ENCODE results near the gene TNFRSF21.
"Not testable (repeated sequence)": the region's sequence is repeated elsewhere in the genome, so short reads cannot be mapped to it uniquely, and the experiment has no call there.

TNFRSF21 gene

GRCh38 chr6:47286301-47286700 lies 23.4 kb downstream of the TNFRSF21 start:
- DNase-seq = no peak

- no peak for DNase-seq
Measured at GRCh38 chr6:47283993-47284392, 25.7 kb downstream of the TNFRSF21 start.

GRCh38 chr6:47278545-47278944 lies 31.2 kb downstream of the TNFRSF21 start:
- no peak for DNase-seq

DNA sequence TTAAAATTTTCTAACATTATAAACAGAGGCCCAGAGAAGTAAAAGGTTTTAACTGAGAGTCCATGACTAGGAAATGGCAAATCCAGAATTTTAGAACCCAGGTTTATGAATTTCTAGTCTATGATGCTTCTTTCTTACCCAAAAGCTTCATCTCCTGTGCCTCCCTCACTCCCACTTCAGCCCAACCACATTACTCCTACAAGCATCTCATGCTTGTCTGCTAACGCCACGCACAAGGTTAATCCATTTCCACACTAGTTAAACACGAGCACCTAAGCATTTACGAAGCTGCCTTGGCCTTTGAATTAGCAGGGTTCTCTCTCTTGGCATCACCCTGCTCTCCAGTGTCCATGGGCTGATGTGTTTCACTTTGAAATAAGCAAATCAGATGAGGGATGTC lies 32.0 kb downstream of the TNFRSF21 start:
- no peak for DNase-seq

DNA sequence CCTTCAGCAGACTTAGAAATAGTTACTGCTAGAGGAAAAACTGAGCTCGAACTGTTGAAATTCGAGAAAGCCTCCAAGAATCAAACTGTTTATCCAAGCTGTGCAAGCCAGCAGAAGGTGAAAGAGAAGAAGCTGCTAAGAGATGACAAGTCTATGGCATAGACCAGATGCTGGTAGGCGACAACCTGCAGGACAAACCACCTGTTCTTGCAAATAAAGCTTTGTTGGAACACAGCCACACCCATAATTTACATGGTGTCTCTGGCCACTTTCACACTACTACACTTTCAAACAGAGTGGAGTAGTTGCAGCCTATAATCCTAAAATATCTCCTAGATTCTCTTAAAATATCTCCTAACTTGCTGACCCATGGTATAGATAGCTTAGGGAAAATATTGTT lies 33.3 kb downstream of the TNFRSF21 start:
- DNase-seq = no peak

DNA sequence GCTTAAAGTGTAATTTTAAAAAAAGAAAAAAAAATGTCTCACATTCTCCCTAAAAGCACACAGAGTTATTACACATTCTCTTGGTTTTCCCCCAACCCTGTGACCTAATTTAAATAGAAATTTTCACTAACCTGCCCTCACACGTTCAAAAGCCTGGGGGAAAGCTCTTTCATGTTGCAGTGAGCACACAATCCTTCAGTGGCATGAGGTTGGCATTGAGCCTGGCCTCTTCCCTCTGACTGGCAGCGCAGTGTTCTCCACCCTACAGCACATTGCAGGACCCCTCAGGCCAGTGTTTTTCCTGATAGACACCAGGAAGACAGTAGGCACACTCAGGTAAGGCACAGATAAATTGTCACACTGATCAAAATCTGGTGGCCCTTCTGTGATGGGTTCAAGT lies 34.1 kb downstream of the TNFRSF21 start:
- DNase-seq = no peak

DNA sequence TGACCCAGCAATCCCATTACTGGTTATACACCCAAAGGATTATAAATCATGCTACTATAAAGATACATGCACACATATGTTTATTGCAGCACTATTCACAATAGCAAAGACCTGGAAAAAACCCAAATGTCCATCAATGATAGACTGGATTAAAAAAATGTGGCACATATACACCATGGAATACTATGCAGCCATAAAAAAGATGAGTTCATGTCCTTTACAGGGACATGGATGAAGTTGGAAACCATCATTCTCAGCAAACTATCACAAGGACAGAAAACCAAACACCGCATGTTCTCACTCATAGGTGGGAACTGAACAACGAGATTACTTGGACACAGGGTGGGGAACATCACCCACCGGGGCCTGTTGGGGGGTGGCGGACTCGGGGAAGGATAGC lies 34.6 kb downstream of the TNFRSF21 start:
- DNase-seq = not testable (repeated sequence)

GRCh38 chr6:47268572-47269187 lies 41.0 kb downstream of the TNFRSF21 start:
- DNase-seq = no peak

- DNase-seq = no peak
Measured at GRCh38 chr6:47267301-47267700, 42.4 kb downstream of the TNFRSF21 start.

- no peak for DNase-seq
Measured at GRCh38 chr6:47265971-47266370, 43.7 kb downstream of the TNFRSF21 start.

DNA sequence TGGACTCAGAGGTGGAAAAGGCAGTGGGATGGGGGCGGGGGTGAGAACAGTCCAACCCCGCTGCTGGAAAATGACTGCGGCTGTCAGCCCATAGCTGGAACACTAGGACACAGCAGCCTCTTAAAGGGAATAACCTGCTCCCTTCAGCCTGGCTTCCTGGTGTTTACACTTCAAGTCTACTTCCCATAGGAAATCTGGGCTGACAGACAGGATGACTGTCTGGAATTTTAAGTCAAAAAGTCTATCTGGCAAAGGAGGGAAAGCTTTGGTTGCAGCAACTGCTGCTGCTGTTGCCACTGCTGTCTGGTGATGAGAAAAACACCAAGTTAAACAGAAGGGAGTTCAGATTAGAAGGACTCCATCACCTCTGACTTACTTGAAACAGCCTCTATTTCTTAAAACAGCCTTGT lies 44.9 kb downstream of the TNFRSF21 start:
- peak; percentile 63 for DNase-seq

DNA sequence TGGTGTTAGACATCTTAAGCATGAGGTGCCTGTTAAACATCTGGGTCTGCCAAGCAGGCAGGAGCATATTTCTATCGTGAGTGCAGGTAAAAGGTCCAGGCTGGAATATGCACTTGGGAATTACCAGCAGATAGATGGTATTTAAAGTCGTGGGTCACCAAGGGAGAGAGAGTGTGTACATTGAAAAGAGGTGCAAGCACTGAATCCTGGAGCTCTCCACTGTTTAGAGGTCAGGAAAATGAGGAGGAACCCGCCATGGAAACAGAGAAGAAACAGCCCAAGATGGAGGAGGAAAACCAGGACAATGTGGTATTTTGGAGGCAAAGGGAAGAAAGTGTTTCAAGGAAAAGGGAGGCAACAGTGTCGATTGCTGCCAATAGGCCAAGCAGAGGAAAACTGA lies 46.4 kb downstream of the TNFRSF21 start:
- no peak for DNase-seq

GRCh38 chr6:47262231-47262630 lies 47.5 kb downstream of the TNFRSF21 start:
- no peak for DNase-seq

DNA sequence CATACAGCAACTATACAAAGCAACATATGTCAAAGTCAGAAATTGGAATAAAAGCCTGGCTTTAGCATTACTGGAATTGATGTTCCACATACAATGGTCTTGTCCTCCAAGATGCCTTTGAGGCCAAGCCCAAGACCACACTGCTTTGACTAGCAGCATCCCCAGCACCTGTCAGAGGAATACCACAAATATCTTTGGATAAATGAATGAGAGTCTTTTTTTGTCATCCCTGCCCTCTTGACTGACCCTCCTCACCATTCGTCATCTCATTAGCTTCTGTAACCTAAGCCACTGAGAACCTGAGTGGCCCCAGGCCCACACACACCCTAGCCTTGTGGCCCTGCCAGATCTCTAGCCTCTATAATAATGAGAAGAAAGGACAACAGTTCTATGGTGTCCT lies 48.5 kb downstream of the TNFRSF21 start:
- no peak for DNase-seq

DNA sequence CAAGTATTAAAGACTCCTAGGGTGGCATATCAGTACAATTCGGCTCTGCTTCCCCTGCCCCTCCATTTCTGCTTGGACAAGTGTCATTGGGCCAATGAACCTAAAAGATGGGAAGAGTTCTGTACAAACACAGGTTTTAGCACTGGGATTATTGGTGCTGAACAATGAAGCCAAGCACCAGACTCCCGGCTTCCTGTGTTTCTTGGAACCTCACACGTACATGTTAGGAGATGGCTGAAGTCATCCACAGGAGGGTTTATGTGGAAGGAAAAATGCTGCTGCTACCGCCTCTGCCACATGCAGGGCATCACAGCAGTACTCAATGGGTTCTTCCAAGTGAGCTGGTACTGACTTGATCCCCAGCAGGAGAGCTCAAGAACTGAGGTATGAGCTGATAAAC lies 49.7 kb downstream of the TNFRSF21 start:
- DNase-seq = no peak

DNA sequence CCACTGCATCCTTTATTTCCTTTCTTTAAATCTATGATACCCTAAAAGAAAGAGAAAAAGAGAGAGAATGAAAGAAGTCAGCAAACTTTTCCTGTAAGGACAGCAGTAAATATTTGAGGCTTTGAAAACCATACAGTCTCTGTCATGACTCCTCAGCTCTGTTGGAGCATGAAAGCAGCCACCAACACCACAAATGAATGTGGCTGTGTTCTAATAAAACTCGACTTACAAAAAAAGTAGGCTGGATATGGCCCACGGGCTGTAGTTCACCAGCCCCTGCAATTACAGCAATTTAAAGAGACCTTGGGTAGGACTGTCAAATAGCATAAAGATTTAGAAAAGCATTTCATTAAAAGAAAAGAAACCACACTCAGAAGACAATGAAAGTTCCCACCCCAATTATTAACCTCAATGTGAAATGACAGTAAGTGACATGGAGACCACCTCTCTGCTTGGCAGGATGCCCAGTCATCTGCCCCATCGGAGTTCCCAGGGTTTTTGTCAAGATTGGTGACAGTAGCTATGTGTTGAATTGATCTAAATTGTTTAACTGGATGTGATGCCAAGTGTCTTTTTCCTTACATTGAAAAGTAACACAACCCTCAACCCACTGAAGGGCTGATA lies 50.9 kb downstream of the TNFRSF21 start:
- DNase-seq = no peak

DNA sequence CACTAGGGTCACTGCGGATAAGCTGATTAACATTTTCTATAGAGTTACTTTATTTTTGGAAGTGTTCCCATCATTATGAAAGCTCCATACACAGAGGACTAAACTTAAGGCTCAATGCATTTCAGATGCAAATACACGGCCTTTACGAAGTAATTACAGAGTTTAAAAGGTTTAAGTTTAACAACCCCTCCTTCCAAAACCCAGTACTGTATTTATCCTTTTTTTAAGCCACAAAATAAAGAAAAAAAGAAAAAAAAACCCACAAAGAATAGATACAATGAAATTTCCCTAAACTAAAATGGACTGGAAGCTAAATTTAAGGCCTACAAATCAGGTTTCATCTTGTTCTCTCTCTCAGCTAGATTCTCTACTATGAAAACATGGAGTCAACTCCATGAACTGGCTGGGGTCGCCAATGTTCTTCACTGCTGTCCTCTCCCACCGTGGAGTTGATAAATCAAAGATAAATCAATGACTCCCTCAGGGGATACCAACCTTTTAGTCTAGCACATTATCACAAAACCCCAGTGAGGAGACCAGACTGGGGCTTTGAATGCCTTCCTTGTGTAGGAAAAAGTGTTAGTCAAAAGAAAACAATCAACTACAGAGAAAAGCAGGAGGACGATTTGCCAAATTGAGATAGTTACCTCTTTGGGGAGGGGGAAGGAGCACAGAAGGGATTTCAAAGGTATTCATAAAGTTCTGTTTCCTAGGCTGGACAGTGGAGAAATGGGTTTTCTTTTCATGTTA lies 52.5 kb downstream of the TNFRSF21 start:
- DNase-seq = no peak

- DNase-seq = no peak
Measured at GRCh38 chr6:47256361-47256760, 53.3 kb downstream of the TNFRSF21 start.

GRCh38 chr6:47254906-47255305 lies 54.8 kb downstream of the TNFRSF21 start:
- no peak for DNase-seq

DNA sequence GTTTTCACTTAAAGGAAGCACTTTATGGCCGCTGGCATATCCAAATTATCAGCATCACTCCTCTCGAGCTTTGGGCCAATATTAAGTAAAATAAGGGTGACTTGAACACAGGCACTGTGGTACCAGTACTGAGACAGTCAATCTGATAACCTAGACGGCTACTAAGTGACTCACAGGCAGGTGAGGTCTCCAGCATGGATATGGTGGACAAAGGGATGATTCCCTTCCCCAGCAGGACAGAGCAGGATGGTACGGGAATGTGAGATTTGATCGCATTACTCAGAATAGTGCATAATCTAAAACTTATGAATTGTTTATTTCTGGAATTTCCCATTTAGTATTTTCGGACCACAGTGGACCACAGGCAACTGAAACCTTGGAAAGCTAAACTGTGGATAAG lies 55.7 kb downstream of the TNFRSF21 start:
- no peak for DNase-seq

DNA sequence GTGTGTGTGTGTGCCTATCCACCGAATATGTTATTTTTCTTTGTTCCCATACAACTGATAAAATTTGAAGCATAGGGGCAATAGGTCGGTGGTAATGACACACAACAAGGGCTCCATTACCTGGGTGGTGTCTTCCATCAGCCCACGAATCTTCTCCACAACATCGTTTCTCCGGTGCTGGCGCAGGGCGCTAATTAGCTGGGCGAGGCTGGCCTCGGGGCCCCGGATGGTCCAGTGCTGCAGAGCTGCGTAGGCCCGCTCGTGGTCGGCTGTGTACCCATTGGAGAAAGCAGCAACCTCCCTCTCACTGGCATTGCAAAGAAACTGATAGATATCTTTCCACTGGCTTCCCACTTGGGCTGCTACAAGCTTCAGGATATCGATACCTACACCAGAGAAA lies 56.6 kb downstream of the TNFRSF21 start:
- DNase-seq = no peak

DNA sequence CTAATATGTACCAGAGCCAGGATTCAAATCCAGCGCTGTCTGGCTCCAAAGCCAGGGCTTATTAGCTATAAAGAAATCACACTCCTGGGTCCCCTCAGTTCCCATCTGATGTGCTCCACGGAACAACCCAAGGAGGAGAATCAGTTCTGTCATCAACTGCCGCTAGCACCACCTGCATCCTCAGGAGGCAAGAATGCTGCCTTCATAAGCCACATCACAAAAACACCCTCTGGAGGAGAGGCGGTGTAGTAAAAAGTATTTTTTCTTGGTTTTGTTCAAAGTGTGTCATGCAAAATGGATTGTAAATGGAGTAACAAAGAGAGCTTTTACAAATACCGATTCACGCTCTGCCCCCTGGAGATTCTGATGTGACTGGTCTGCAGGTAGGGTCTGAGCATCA lies 57.1 kb downstream of the TNFRSF21 start:
- DNase-seq = no peak

GRCh38 chr6:47251396-47251795 lies 58.3 kb downstream of the TNFRSF21 start:
- no peak for DNase-seq

- no peak for DNase-seq
Measured at GRCh38 chr6:47250302-47250701, 59.4 kb downstream of the TNFRSF21 start.

All from islet precursor cell (in vitro differentiated cells).